Stomach (tissue), 9 donors: ENCODE measurements around the gene CDCA5. TPM values are rescaled to one million over a fixed set of nuclear protein-coding genes. Genes with fewer than 3 reads are reported as not detected.

ENCODE experiments used
- DNase-seq, 2 donors: peaks; one replicate each; pipeline versions ENCODE4 v3.0.0 to v3.0.0-alpha.2; 2013 to 2019
- H3K27ac ChIP-seq, 5 donors: fragments of 200-600 bp in 4 of 5; sonication (generic) in 4 of 5; one replicate each; pipeline ENCODE4 v1.5.1; 2013 to 2019; ENCODE audit warnings: mild to moderate bottlenecking in 1 of 5, moderate library complexity in 1 of 5
- H3K27me3 ChIP-seq, 3 donors: fragments of 200-600 bp; sonication (generic); one replicate each; pipeline ENCODE4 v1.5.1; 2017 to 2019; ENCODE audit warnings: mixed run types in 1 of 3
- H3K36me3 ChIP-seq, 4 donors: fragments of 200-600 bp; sonication (generic); 1 replicate in 3 of 4; 2 replicates in 1 of 4; pipeline ENCODE4 v1.5.1; 2016 to 2019
- H3K4me1 ChIP-seq, 4 donors: fragments of 200-600 bp; sonication (generic); one replicate each; pipeline ENCODE4 v1.5.1; 2016 to 2019
- H3K4me3 ChIP-seq, 4 donors: fragments of 200-600 bp; sonication (generic) in 3 of 4; one replicate each; pipeline ENCODE4 v1.5.1; 2016 to 2019; ENCODE audit warnings: mild to moderate bottlenecking in 1 of 4
- H3K9me3 ChIP-seq, 4 donors: fragments of 200-600 bp; sonication (generic); one replicate each; pipeline ENCODE4 v1.5.1; 2016 to 2019
- EP300 ChIP-seq: sonication (generic); formaldehyde crosslinking; IDR thresholded peaks from one replicate; pipeline ENCODE4 v1.6.1; 2017; ENCODE audit warnings: antibody characterized with exemption
- POLR2A ChIP-seq, 4 donors: fragments of 450-650 bp; IDR thresholded peaks; one replicate each; pipeline ENCODE4 v1.6.1; 2016; ENCODE audit warnings: antibody characterized with exemption in 4 of 4, control low read depth in 2 of 4, mild to moderate bottlenecking in 1 of 4, moderate library complexity in 1 of 4
- POLR2AphosphoS5 ChIP-seq, 3 donors: sonication (generic); formaldehyde crosslinking; IDR thresholded peaks; one replicate each; pipeline ENCODE4 v1.6.1; 2016; ENCODE audit warnings: antibody characterized with exemption in 3 of 3
- WGBS, 5 donors: extraction: QIAGEN DNeasy Blood & Tissue Kit in 3 of 5; methylation state at CpG; one replicate each; pipeline versions ENCODE4 v1.1.5 to v1.1.7; 2013 to 2018; 5-methylcytosine and 5-hydroxymethylcytosine counted together
- intact Hi-C: fragments of 100-400 bp; cut with DNase I; formaldehyde crosslinking; loops from one replicate; pipeline ENCODE4 v1.15.1; 2023; ENCODE audit warnings: low total_unique reads
- polyA plus RNA-seq, 3 donors: library from polyadenylated mRNA; stranded (reverse); fragments of 200-250 nt; gene quantifications; one replicate each; pipeline ENCODE4 v1.2.3, GENCODE V29; 2013
- total RNA-seq, 5 donors: library from RNA; depleted of rRNA; stranded (reverse); fragments of >200 nt; gene quantifications; one replicate each; pipeline versions ENCODE4 v1.1.0 to v1.2.3, GENCODE V29; 2014 to 2016
- TF ChIP-seq, protein P1 (sequence below), 7 experiments: fragments of 450-650 bp in 4 of 7; fragments of 200-600 bp in 3 of 7; sonication (generic) in 3 of 7; IDR thresholded peaks; one replicate each; pipeline ENCODE4 v1.5.1; 2016 to 2019; ENCODE audit warnings: antibody characterized with exemption in 7 of 7, control low read depth in 2 of 7, mild to moderate bottlenecking in 1 of 7
- donor health status: healthy with polysubstance abuse.
- donor health status: Bipolar disorder and iron deficiency.
- donor health status: healthy.

The CDCA5 gene
- total and polyA plus RNA-seq, 8 donors, result 1.4 to 9.1 (median 3.1) TPM

DNA sequence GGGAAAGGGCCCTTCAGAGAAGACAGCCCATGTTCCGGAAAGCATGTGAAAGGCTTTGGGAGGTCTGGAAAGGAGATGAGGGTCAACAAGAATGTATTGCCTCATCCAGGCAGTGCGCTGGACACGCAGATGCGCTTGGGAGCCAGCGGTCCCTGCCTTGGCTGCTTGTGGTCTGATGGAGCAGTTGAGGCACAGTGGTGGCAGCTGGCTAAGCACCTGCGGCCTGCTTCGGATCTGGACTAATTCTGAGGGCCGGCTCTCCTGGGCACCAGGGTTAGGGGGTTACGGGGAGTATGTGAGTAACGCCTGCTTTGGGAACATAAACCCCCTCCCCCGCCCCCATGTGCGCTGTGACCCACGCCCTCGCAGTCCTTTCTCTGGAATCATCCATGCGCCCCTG, 23.2 kb upstream of the CDCA5 start:
- WGBS, 5 donors, result 91 to 98% (median 92%) methylated on average over 12 to 15 of the region's 15 CpGs
- H3K36me3 ChIP-seq, result peaks cover 24 to 51% (median 45%) of the 10 kb centered on the region in 4 donors
- intact Hi-C loops, result no loop called here
- no peak for DNase-seq
- no peak overlapping the region for H3K4me3 ChIP-seq
- H3K9me3 ChIP-seq, result no peaks in the 10 kb centered on the region
- TF ChIP-seq POLR2AphosphoS5 (IDR thresholded peaks at IDR 0.05), result no peak
- TF ChIP-seq EP300, result no peak
- TF ChIP-seq POLR2A (IDR thresholded peaks at IDR 0.05), result no peak
- H3K27me3 ChIP-seq, result no peaks in the 10 kb centered on the region
- peaks cover 26 to 72% (median 61%) of the 10 kb centered on the region in 4 donors for H3K4me1 ChIP-seq
- no peak overlapping the region for H3K27ac ChIP-seq

DNA sequence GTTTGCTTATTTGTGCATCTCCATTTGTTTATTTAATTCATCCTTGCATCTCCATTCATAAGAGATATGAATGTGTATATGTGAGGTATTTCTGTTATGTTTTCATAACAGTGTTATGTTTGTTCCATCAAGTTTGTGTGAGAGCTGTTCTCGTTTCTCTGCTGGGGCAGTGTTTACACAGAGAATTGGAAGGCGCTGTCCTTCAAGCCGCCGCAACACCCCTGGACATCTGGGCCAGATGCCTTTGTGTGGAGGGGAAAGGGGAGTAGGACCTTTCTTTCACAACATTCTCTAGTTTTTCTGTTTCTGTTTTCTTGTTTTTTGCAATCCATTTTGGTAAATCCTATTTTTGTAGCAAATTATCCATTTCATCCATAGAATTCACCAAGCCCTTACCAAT, 20.8 kb upstream of the CDCA5 start:
- H3K27ac ChIP-seq, result peak overlapping the region in 2 of 5 donors; percentile 64 to 66
- 35 to 64% (median 52%) methylated on average over 4 of the region's 4 CpGs for WGBS, 5 donors
- no peak for DNase-seq
- peaks cover 10 to 64% (median 46%) of the 10 kb centered on the region in 4 donors for H3K4me1 ChIP-seq
- TF ChIP-seq POLR2A (IDR thresholded peaks at IDR 0.05) (no peak), EP300 (no peak), POLR2AphosphoS5 (IDR thresholded peaks at IDR 0.05) (no peak)
- TF ChIP-seq, protein P1, sequence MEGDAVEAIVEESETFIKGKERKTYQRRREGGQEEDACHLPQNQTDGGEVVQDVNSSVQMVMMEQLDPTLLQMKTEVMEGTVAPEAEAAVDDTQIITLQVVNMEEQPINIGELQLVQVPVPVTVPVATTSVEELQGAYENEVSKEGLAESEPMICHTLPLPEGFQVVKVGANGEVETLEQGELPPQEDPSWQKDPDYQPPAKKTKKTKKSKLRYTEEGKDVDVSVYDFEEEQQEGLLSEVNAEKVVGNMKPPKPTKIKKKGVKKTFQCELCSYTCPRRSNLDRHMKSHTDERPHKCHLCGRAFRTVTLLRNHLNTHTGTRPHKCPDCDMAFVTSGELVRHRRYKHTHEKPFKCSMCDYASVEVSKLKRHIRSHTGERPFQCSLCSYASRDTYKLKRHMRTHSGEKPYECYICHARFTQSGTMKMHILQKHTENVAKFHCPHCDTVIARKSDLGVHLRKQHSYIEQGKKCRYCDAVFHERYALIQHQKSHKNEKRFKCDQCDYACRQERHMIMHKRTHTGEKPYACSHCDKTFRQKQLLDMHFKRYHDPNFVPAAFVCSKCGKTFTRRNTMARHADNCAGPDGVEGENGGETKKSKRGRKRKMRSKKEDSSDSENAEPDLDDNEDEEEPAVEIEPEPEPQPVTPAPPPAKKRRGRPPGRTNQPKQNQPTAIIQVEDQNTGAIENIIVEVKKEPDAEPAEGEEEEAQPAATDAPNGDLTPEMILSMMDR (IDR thresholded peaks at IDR 0.05), result no peak
- peaks cover 21 to 54% (median 43%) of the 10 kb centered on the region in 4 donors for H3K36me3 ChIP-seq
- intact Hi-C loops, result no loop called here
- H3K27me3 ChIP-seq, result no peaks in the 10 kb centered on the region
- H3K4me3 ChIP-seq, result no peak overlapping the region
- no peaks in the 10 kb centered on the region for H3K9me3 ChIP-seq

DNA sequence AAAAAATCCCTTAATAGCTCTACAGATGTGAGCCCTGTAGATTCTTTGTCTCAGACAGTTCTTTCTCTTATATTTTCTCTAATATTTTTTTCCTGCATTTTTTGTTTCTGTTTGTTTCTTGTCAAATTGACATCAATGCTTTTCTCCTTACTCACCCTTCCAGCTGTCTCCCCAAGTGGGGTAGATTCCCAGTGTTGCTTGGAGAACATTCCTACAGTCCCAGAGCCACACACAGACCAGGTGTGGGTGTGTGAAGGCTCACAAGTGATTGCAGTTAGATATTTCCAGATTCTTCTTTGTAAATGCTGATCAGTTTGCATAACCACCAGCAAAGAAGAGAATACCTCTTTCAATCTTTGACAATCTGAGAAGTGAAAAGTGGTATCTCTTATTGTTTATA, 19.6 kb upstream of the CDCA5 start:
- Histone ChIP-seq H3K4me1 (peaks cover 10 to 61% (median 45%) of the 10 kb centered on the region in 4 donors), H3K36me3 (peaks cover 10 to 49% (median 41%) of the 10 kb centered on the region in 4 donors), H3K4me3 (no peak overlapping the region), H3K9me3 (no peaks in the 10 kb centered on the region), H3K27ac (peak overlapping the region in 4 of 5 donors; percentile 24 to 73 (median 65)), H3K27me3 (no peaks in the 10 kb centered on the region)
- TF ChIP-seq, protein P1 (IDR thresholded peaks at IDR 0.05), result no peak
- TF ChIP-seq POLR2A (IDR thresholded peaks at IDR 0.05) (no peak), POLR2AphosphoS5 (IDR thresholded peaks at IDR 0.05) (no peak), EP300 (no peak)
- intact Hi-C loops, result no loop called here
- no peak for DNase-seq

DNA sequence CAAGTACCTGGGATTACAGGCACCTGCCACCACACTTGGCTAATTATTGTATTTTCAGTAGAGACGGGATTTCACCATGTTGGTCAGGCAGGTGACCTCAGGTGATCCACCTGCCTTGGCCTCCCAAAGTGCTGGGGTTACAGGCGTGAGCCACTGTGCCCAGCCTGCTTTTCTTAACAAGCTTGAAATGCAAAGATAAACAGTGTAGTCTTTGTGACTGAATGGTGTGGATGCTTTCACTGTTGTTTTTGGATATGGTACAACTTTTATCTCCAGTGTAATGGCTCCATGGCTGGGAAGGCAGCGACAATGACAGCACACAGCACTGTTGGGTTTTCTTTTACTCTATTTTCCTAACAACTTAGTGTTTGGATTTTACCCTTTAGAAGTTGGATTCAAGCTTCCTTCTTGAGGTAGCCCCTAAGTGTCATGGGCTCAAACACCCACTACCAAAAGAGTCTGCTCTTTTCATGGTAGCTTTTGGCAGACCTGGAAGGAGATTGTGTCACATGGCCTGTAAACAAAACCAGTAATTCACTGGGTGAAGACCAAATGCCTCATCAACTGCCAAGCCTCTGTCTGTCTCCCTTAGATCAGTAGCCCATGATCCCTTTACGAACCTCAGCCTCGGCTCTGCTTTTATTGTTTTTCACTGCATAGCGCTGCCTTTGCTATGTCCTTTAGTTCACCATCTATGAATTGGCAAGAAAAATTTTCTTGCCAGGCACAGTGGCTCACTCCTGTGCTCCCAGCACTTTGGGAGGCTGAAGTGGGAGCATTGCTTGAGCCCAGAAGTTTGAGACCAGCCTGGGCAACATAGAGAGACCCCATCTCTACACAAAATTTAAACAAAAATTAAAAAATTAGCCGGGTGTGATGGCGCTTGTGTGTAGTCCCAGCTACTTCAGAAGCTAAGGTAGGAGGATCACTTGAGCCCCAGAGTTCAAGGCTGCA, 18.6 kb upstream of the CDCA5 start:
- TF ChIP-seq POLR2AphosphoS5 (IDR thresholded peaks at IDR 0.05) (peak in 2 of 3 donors; percentile 11 to 65), POLR2A (IDR thresholded peaks at IDR 0.05) (no peak), EP300 (no peak)
- TF ChIP-seq, protein P1 (IDR thresholded peaks at IDR 0.05), result no peak
- H3K27ac ChIP-seq, result peak overlapping the region; percentile 28 to 78 (median 64)
- H3K36me3 ChIP-seq, result peaks cover 0 to 45% (median 38%) of the 10 kb centered on the region in 4 donors
- intact Hi-C loops, result no loop called here
- H3K4me1 ChIP-seq, result peaks cover 10 to 69% (median 44%) of the 10 kb centered on the region in 4 donors
- peak in 1 of 2 donors; percentile 68 for DNase-seq
- 60 to 74% (median 63%) methylated on average over 8 of the region's 8 CpGs for WGBS, 5 donors
- H3K27me3 ChIP-seq, result no peaks in the 10 kb centered on the region
- no peaks in the 10 kb centered on the region for H3K9me3 ChIP-seq
- no peak overlapping the region for H3K4me3 ChIP-seq
